Measurements from ENCODE around the gene RCOR2.

DNA sequence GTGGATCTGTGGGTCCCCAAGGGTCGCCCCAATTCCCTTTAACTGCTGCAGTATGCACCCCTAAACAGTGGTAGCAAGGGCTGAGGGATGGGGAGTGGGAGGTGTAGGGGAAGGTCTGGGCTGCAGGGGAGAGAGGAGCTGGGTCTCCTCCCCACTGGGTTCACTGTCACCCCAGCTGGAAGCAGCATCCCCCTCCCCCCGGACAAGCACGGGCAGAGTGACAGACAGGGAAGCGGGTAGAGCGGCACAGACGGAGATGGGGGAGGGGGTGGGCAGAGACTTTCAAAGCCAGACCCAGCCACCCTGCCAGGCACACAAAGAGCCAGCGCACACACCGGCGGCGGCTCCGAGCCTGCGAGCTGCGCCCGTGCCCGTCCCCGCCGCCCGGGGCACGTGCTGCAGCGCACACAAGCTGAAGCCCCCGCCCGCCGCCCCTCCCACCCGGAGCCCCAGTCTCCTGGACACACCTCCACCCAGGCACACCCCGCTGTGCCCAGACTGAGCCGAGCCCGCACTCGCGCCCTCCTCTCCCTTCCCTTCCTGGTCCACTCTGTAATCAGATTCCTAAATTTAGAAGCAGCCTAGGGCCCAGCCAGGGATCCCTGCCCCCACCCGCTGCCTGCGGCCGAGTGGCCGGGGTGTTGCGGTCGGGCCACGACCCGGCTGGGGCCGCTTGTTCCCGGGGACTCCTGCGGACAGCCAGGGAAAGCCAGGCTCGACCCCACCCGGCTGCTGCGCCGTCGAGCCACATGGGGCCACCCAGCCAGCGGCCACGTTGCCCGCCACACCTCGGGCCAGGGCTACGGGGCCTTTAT, 935 bp upstream of the RCOR2 start:
- no peak for TF ChIP-seq CTCF (IDR thresholded peaks at IDR 0.05 in 8 of 11, conservative IDR thresholded peaks at IDR 0.05 in 3 of 11)
- TF ChIP-seq POLR2A (IDR thresholded peaks at IDR 0.05) = no peak
- TF ChIP-seq POLR2AphosphoS5 (IDR thresholded peaks at IDR 0.05) = peak in 1 of 3 donors; percentile 24
